Right cardiac atrium (tissue), 5 donors: ENCODE results near the gene KRTAP29-1. TPM values are rescaled to one million over a fixed set of nuclear protein-coding genes. Genes with fewer than 3 reads are reported as not detected.
"Not testable (repeated sequence)": the region's sequence is repeated elsewhere in the genome, so short reads cannot be mapped to it uniquely, and the experiment has no call there.

ENCODE experiments used
- ATAC-seq, 2 donors: fragments of 200-7000 bp; cut with Tn5 transposase; one replicate each; pipeline versions ENCODE4 v1.8.0 to v1.9.1; 2020; ENCODE audit warnings: moderate library complexity in 2 of 2, mild to moderate bottlenecking in 1 of 2
- DNase-seq, 3 donors: peaks; one replicate each; pipeline ENCODE4 v3.0.0-alpha.2; 2020
- H3K27ac ChIP-seq: one replicate; pipeline ENCODE4 v1.5.1; 2013; ENCODE audit warnings: mild to moderate bottlenecking, low read length, control low read depth, moderate library complexity
- H3K27me3 ChIP-seq: one replicate; pipeline ENCODE4 v1.6.1; 2013; ENCODE audit not compliant: control insufficient read depth, insufficient read depth
- H3K4me1 ChIP-seq: one replicate; pipeline ENCODE4 v1.6.1; 2013; ENCODE audit warnings: low read length; ENCODE audit not compliant: control insufficient read depth, insufficient read depth
- H3K4me3 ChIP-seq: one replicate; pipeline ENCODE4 v1.5.1; 2013; ENCODE audit warnings: low read length, control low read depth
- H3K9me3 ChIP-seq: one replicate; pipeline ENCODE4 v1.6.1; 2013; ENCODE audit warnings: low read length; ENCODE audit not compliant: control insufficient read depth
- WGBS: extraction: QIAGEN DNeasy Blood & Tissue Kit; methylation state at CpG from one replicate; pipeline ENCODE4 v1.1.7; 2013; 5-methylcytosine and 5-hydroxymethylcytosine counted together
- intact Hi-C, 4 donors: fragments of 100-400 bp; cut with DNase I; formaldehyde crosslinking; loops; one replicate each; pipeline versions ENCODE4 v1.11.0 to v1.14.0; 2022 to 2023
- polyA plus RNA-seq: library from polyadenylated mRNA; stranded (reverse); fragments of 200-250 nt; gene quantifications from one replicate; pipeline ENCODE4 v1.2.3, GENCODE V29; 2013
- total RNA-seq, 4 donors: library from RNA; stranded (reverse); fragmentation: NEBNext Ultra II Directional; extraction: Animal tissue kit (Norgen Biotek cat#: 25700); gene quantifications; one replicate each; pipeline ENCODE4 v1.2.1, GENCODE V29; 2021
- donor health status: healthy with polysubstance abuse.
- donor health status: DM: no; HTN: yes; CAD: no.
- donor health status: DM: no; HTN: no; CAD: no.
- donor health status: DM: no; HTN: yes; CAD: no; lungs with severe emphysema.
- donor health status: DM: yes; HTN: yes; CAD: no.

KRTAP29-1 gene
- total and polyA plus RNA-seq, 5 donors = not detected

DNA sequence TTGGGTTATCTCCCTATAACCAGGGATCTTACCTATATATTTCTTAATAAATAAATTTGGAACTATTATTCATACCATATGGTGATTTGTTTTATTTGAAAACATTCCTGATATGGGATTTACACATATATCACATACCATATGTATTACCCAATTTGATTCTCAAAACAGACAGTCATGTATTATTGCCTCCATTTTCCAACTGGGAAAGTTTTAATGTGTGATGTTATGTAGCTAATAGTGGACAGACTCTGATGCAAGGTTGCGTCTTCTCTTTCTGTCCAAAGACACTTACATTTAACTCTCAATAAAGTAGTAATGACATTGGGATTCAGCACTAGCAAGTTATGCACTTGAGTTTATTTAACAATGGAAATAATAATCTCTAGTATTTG lies 46.4 kb downstream of the KRTAP29-1 start:
- Histone ChIP-seq H3K9me3 (no peaks in the 10 kb centered on the region), H3K4me3 (no peak overlapping the region), H3K27ac (no peak overlapping the region), H3K27me3 (no peaks in the 10 kb centered on the region), H3K4me1 (no peaks in the 10 kb centered on the region)
- ATAC-seq = no peak
- no peak for DNase-seq
- 93% methylated on average over 1 of the region's 1 CpG for WGBS
- intact Hi-C loops = no loop called here

GRCh38 chr17:41255381-41256290 lies 47.0 kb downstream of the KRTAP29-1 start, which contains the start of gene KRTAP9-9:
Gene KRTAP9-9 (plus strand): TSS chr17:41255384.
- DNase-seq, H3K4me1 ChIP-seq, H3K27me3 ChIP-seq, H3K27ac ChIP-seq, ATAC-seq, H3K9me3 ChIP-seq, intact Hi-C loops, H3K4me3 ChIP-seq: not testable (repeated sequence)
- 64% methylated on average over 5 of the region's 5 CpGs for WGBS

GRCh38 chr17:41254861-41255260 lies 47.8 kb downstream of the KRTAP29-1 start:
- no peaks in the 10 kb centered on the region for H3K4me1 ChIP-seq
- 0% methylated on average over 1 of the region's 1 CpG for WGBS
- intact Hi-C loops = no loop called here
- no peaks in the 10 kb centered on the region for H3K9me3 ChIP-seq
- no peak for ATAC-seq
- no peak for DNase-seq
- H3K4me3 ChIP-seq = no peak overlapping the region
- no peaks in the 10 kb centered on the region for H3K27me3 ChIP-seq
- no peak overlapping the region for H3K27ac ChIP-seq

Other genes with a start within 250 kb of the KRTAP29-1 start
Only the 30 nearest of the 37 such genes appear.
- not detected for gene KRTAP4-16, start 200.6 kb downstream of the KRTAP29-1 start, total RNA-seq
- gene KRTAP4-16, start 200.6 kb downstream of the KRTAP29-1 start, polyA plus RNA-seq = not detected
- gene KRTAP4-9, start 197.5 kb downstream of the KRTAP29-1 start, total RNA-seq = not detected
- not detected for gene KRTAP4-9, start 197.5 kb downstream of the KRTAP29-1 start, polyA plus RNA-seq
- not detected for gene KRTAP4-11, start 184.5 kb downstream of the KRTAP29-1 start, total RNA-seq
- not detected for gene KRTAP4-11, start 184.5 kb downstream of the KRTAP29-1 start, polyA plus RNA-seq
- gene KRTAP4-12, start 178.7 kb downstream of the KRTAP29-1 start, total RNA-seq = not detected
- not detected for gene KRTAP4-12, start 178.7 kb downstream of the KRTAP29-1 start, polyA plus RNA-seq
- not detected for gene KRTAP4-6, start 162.3 kb downstream of the KRTAP29-1 start, total RNA-seq
- gene KRTAP4-6, start 162.3 kb downstream of the KRTAP29-1 start, polyA plus RNA-seq = not detected
- gene KRTAP4-5, start 153.0 kb downstream of the KRTAP29-1 start, total RNA-seq = not detected
- gene KRTAP4-5, start 153.0 kb downstream of the KRTAP29-1 start, polyA plus RNA-seq = not detected
- gene KRTAP4-4, start 142.1 kb downstream of the KRTAP29-1 start, total RNA-seq = not detected
- not detected for gene KRTAP4-4, start 142.1 kb downstream of the KRTAP29-1 start, polyA plus RNA-seq
- gene KRTAP4-3, start 134.6 kb downstream of the KRTAP29-1 start, total RNA-seq = not detected
- gene KRTAP4-3, start 134.6 kb downstream of the KRTAP29-1 start, polyA plus RNA-seq = not detected
- gene KRTAP4-2, start 124.6 kb downstream of the KRTAP29-1 start, total RNA-seq = not detected
- gene KRTAP4-2, start 124.6 kb downstream of the KRTAP29-1 start, polyA plus RNA-seq = not detected
- not detected for gene KRTAP4-1, start 117.9 kb downstream of the KRTAP29-1 start, total RNA-seq
- gene KRTAP4-1, start 117.9 kb downstream of the KRTAP29-1 start, polyA plus RNA-seq = not detected
- gene KRTAP9-1, start 113.0 kb downstream of the KRTAP29-1 start, total RNA-seq = not detected
- gene KRTAP9-1, start 113.0 kb downstream of the KRTAP29-1 start, polyA plus RNA-seq = not detected
- gene KRTAP9-2, start 76.2 kb downstream of the KRTAP29-1 start, total RNA-seq = not detected
- not detected for gene KRTAP9-2, start 76.2 kb downstream of the KRTAP29-1 start, polyA plus RNA-seq
- gene KRTAP9-3, start 70.4 kb downstream of the KRTAP29-1 start, total RNA-seq = not detected
- not detected for gene KRTAP9-3, start 70.4 kb downstream of the KRTAP29-1 start, polyA plus RNA-seq
- gene KRTAP9-8, start 64.9 kb downstream of the KRTAP29-1 start, total RNA-seq = not detected
- gene KRTAP9-8, start 64.9 kb downstream of the KRTAP29-1 start, polyA plus RNA-seq = not detected
- gene KRTAP9-4, start 53.2 kb downstream of the KRTAP29-1 start, total RNA-seq = not detected
- not detected for gene KRTAP9-4, start 53.2 kb downstream of the KRTAP29-1 start, polyA plus RNA-seq
- gene KRTAP9-9, start 47.5 kb downstream of the KRTAP29-1 start, total RNA-seq = not detected
- not detected for gene KRTAP9-9, start 47.5 kb downstream of the KRTAP29-1 start, polyA plus RNA-seq
- not detected for gene KRTAP9-6, start 37.5 kb downstream of the KRTAP29-1 start, total RNA-seq
- not detected for gene KRTAP9-6, start 37.5 kb downstream of the KRTAP29-1 start, polyA plus RNA-seq
- not detected for gene KRTAP9-7, start 27.2 kb downstream of the KRTAP29-1 start, total RNA-seq
- not detected for gene KRTAP9-7, start 27.2 kb downstream of the KRTAP29-1 start, polyA plus RNA-seq
- not detected for gene KRTAP16-1, start 6.5 kb upstream of the KRTAP29-1 start, total RNA-seq
- gene KRTAP16-1, start 6.5 kb upstream of the KRTAP29-1 start, polyA plus RNA-seq = not detected
- not detected for gene KRTAP17-1, start 12.9 kb upstream of the KRTAP29-1 start, total RNA-seq
- not detected for gene KRTAP17-1, start 12.9 kb upstream of the KRTAP29-1 start, polyA plus RNA-seq
- gene KRT33A, start 48.0 kb upstream of the KRTAP29-1 start, total RNA-seq = not detected
- not detected for gene KRT33A, start 48.0 kb upstream of the KRTAP29-1 start, polyA plus RNA-seq
- not detected for gene KRT33B, start 67.0 kb upstream of the KRTAP29-1 start, total RNA-seq
- gene KRT33B, start 67.0 kb upstream of the KRTAP29-1 start, polyA plus RNA-seq = not detected
- not detected for gene KRT34, start 79.5 kb upstream of the KRTAP29-1 start, total RNA-seq
- gene KRT34, start 79.5 kb upstream of the KRTAP29-1 start, polyA plus RNA-seq = not detected
- gene KRT31, start 94.8 kb upstream of the KRTAP29-1 start, total RNA-seq = not detected
- not detected for gene KRT31, start 94.8 kb upstream of the KRTAP29-1 start, polyA plus RNA-seq
- not detected for gene KRT37, start 121.7 kb upstream of the KRTAP29-1 start, total RNA-seq
- not detected for gene KRT37, start 121.7 kb upstream of the KRTAP29-1 start, polyA plus RNA-seq
- gene KRT38, start 138.1 kb upstream of the KRTAP29-1 start, total RNA-seq = not detected
- gene KRT38, start 138.1 kb upstream of the KRTAP29-1 start, polyA plus RNA-seq = not detected
- not detected for gene KRT32, start 164.5 kb upstream of the KRTAP29-1 start, total RNA-seq
- not detected for gene KRT32, start 164.5 kb upstream of the KRTAP29-1 start, polyA plus RNA-seq
- not detected for gene KRT35, start 178.3 kb upstream of the KRTAP29-1 start, total RNA-seq
- gene KRT35, start 178.3 kb upstream of the KRTAP29-1 start, polyA plus RNA-seq = not detected
- not detected for gene KRT36, start 187.1 kb upstream of the KRTAP29-1 start, total RNA-seq
- gene KRT36, start 187.1 kb upstream of the KRTAP29-1 start, polyA plus RNA-seq = not detected
- gene KRT13, start 202.8 kb upstream of the KRTAP29-1 start, total RNA-seq = not detected
- 2.1 TPM for gene KRT13, start 202.8 kb upstream of the KRTAP29-1 start, polyA plus RNA-seq